Islet of Langerhans (tissue), 1 donor: Measurements from ENCODE around the gene RRBP1.
"Not testable (repeated sequence)": the region's sequence is repeated elsewhere in the genome, so short reads cannot be mapped to it uniquely, and the experiment has no call there.

Source experiments
- FAIRE-seq: peaks from one replicate; lab custom pipeline; 2011; peaks lifted over from hg19 to GRCh38; lab: Jason Lieb, UNC

The RRBP1 gene

GRCh38 chr20:17708675-17709360 lies 26.8 kb upstream of the RRBP1 start:
- no peak for FAIRE-seq

DNA sequence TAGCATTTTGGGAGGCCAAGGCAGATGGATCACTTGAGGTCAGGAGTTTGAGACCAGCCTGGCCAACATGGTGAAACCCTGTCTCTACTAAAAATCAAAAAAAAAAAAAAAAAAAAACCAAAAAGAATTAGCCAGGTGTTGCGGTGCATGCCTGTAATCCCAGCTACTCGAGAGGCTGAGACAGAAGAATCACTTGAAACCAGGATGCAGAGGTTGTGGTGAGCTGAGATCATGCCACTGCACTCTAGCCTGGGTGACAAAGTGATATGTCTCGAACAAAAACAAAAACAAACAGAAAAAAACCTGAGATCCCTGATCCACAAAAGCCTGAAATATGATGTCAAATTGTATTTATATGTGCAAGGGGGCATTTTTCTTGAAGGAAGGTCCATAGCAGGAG lies 25.9 kb upstream of the RRBP1 start:
- FAIRE-seq = not testable (repeated sequence)

- no peak for FAIRE-seq
Measured at GRCh38 chr20:17706632-17707031, 24.6 kb upstream of the RRBP1 start.

DNA sequence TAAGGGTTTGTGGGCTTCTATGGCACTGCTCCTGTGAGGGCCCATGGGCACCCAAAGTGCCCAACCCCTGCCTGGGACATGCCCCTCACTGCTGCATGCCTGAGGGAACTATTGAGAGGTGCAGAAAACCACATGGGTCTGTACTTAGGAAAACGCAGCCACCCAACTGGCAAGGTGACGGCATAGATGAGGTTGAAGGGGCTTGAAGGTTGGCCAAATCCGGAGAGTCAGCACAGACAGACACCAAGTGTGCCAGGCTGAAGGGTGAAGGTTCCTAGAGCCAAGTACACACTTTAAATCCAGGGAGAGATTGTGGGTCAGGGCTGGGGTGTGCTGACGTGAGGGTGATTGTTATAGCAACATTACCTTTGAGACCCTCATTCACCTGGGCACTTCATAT lies 23.9 kb upstream of the RRBP1 start:
- no peak for FAIRE-seq

DNA sequence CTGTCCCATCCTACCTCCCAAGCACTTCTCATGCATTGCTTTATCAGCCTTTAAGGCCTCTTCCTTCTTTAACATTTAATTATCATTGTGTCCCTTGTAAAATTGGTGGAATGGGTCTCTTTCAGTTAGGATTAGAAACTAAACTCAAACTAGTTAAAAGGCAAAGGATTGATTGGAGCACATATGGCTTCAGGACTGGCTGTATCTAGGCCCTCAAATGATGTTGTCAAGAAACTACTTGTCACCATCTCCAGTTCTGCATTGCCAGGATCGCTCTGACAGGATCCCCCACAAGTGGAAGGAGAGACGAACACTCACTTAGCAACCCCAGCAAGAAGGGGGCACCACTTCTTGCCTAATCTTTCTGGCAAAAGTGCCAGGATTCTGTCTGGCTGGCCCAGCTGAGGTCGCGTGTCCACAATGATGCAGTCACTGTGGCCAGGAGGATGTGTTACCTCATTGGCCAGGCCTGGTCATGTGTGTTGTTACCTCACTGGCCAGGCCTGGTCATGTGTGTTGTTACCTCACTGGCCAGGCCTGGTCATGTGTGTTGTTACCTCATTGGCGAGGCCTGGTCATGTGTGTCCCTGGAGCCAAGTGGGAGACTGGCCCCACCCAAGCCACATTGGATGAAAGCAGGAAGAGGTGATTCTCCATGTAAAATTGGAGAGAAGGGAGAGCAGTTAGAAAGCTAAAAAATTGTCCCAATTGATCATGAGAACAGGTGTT lies 22.7 kb upstream of the RRBP1 start:
- FAIRE-seq = no peak

DNA sequence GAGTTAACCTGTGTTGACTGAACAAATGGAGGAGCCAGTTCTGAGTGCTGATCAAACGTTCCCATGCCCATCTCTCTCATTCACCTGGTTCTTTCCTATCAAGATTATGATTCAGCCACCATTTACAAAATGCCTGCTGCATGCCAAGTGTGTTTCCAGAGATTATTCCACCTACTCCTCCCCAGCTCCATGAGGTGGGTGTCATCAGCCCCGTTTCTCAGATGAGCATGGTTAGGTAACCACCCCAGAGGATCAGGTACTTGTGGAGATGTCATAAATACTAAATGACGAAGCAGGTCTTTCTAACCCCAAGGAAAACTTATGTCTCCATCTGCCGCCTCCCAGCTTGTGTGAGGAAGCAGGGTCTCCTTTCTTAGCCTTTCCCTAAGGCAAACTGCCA lies 19.8 kb upstream of the RRBP1 start:
- FAIRE-seq = no peak

DNA sequence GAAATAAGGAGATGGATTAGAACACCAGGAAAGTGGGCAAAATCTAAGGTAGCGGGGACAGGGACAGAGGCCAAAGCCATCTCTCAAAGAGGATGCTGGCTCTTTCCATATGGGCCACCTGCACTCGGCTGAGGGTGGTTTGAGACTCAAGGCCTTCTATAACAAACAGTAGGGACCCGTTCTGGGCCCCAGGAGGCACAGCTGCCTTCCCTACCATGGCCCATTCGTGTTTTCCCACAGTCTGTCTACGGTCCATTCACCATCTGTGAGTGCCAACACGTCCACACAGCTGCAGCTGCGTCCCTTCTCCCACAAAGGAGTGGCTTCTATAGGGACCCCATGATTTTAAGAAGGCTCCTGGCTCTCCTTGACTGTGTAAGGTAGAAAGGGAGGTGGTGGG lies 18.6 kb upstream of the RRBP1 start:
- FAIRE-seq = no peak

DNA sequence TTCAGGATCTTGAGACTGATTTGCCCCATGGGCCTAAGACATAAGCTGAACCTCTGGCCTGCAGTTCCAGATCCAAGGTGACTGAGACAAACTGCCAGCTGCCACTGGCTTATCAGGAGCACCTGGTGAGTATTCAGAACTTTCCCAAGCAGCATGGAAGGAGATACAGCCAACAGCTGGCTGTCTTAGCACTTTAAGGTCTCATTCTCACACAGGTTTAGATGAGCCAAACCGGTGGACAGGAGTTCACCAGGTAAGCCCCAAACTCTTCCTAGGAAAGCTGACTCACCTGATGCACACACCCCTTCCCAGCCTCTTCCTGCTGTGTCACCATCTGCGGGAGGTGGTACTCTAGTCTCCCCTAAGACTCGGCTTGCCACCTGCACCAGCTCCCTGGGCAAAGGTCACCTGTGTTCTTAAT lies 17.9 kb upstream of the RRBP1 start, which contains the start of gene BANF2:
Gene BANF2 (plus strand): TSS at position 36 of the 421 bp plus-strand sequence. CDS start 25,060 bp downstream, outside the sequence.
- FAIRE-seq = no peak

DNA sequence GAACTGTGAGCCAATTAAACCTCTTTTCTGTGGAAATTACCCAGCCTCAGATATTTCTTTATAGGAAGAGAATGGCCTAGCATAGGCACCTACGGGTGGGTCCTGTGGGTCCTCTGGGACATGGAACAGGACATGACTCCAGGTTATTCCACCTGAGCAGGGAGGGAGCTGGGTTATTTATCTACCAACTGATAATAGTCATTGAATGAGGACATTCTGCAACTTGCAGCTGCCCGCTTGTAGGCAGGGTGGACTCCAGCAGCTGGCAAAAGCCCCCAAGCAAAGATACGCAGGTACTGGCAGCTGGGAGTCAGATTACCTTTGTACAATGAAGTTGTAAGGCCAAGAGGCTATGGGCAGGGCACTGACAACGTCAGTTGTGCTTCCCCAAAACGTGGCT lies 16.3 kb upstream of the RRBP1 start:
- no peak for FAIRE-seq

DNA sequence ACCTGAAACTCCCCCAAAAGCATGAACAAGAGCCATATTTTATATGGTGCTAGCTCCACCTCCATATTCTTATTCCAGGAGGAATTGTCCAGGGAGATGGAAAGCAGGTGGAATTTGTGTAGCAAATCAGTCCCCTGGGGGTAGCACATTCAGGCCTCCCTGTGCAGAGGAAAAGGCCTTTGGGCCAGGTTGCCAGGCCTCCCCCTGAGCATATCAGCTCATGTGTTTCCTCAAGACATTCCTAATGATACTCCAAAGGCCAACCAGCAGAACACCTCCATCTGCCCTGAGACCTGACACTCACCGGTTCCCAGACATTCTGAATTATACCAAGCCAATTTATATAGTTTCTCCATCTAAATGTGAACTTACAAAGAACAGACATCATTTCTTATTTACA lies 15.1 kb upstream of the RRBP1 start:
- no peak for FAIRE-seq

DNA sequence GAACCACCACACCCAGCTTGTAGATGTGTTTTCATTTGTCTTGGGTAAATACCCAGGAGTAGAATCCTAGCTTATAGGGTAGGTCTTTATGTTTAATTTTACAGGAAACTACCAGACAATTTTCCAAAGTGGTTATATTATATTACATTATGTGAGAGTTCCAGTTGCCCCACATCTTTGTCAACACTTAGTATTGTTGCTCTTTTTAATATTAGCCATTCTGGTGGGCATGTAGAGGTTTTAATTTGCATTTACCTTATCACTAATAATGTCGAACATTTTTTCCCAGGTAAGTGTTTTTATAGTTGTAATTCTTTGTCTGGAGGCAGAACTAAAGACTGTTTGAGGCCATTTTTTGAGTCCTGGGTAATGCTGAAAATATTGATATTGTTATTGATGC lies 14.2 kb upstream of the RRBP1 start:
- no peak for FAIRE-seq

DNA sequence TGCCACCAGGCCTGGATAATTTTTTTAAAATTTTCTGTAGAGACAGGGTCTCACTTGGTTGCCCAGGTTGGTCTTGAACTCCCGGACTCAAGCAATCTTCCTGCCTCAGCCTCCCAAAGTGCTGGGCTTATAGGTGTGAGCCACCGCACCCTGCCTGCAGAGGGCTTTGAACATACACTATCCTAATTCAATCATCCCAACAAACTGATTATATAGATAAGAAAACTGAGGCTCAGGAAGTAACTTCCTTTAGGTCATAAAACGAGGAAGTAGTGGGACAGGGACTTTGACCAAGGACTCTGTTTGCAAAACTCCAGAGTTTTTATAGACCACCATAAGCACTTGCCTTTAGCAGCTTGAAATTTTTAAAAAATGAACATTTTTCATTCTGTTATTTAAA lies 12.7 kb upstream of the RRBP1 start:
- no peak for FAIRE-seq

DNA sequence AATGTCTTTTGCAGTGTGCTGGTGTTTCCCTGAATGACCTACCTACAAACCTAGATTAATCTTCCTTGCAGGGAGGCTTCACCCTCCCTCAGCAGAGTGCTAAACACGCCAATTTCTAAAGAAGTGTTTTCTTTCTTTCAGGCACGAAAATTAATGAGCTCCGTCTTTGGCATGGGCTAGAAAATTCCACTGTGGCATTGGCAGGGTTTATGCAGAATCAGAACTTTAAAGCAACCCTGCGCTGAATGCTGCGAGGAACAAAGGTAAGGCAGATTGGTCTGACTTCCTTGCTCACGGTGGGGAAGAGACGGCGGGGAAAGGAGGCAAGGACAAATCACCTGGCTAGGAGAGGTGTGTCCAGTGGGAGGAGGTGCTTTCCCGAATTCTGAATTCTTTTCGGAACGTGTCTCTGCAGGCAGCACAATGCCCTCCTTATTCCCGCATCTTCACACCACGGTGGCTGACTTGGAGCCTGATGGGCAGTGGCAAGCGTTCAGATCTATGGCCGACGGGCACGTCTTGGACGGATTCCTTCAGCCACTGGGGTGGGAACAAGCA lies 11.5 kb upstream of the RRBP1 start:
- FAIRE-seq = no peak

GRCh38 chr20:17691758-17692157 lies 9.7 kb upstream of the RRBP1 start:
- FAIRE-seq = no peak

DNA sequence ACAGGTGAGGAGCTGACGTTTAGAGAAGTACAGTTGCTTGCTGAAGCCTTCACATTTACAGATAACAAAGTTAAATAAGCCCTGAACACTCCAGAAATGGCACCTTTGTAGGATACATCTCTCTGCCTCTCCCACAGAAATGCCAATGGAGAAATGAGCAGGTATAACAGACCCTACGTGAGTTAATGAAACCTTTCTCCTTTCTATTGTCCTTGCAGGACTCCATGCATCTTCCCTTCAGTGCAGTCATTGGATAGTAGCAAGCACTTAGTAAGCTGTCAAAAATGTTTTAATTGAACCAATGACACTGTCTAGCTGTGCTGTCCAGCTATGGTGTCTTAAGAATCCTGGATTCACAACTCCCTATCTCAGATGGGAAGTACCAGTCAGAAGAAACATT lies 8.1 kb upstream of the RRBP1 start:
- FAIRE-seq = no peak

DNA sequence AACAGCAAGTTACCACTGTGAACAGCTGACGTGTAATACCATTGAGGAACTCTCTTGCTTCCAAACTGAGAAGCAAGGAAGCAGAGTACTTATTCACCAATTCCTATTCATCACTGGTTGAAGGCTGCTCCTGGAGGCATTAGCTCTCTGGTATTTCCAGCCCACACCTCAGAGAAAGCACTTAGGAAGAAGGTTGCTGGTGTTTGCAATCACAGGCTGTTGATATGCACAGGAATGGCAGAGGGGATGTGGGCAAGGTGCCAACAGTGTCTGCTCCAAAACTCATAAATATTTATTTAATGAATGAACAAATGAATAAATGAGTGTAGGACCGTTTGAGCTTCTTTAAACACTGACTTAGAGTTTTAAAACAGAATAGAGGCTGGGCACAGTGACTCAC lies 6.9 kb upstream of the RRBP1 start:
- no peak for FAIRE-seq

DNA sequence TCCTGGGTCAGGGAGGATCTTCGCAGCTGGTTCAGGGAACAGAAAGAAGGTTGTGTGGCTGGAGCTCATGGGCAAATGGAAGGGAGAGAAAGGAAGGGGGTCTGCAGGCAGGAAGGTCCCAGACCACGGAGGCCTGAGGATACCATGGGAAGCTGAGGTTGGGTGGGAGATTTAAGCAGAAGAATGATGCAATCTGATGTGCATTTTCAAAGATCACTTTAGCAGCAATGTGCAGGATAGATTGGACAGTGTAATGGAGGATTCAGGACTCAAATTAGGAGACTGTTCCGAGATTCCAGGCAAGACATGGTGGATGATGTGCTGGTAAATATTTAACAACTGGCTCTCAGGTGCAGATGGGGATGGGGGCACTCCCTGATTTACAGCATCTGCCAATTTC lies 5.8 kb upstream of the RRBP1 start:
- no peak for FAIRE-seq

DNA sequence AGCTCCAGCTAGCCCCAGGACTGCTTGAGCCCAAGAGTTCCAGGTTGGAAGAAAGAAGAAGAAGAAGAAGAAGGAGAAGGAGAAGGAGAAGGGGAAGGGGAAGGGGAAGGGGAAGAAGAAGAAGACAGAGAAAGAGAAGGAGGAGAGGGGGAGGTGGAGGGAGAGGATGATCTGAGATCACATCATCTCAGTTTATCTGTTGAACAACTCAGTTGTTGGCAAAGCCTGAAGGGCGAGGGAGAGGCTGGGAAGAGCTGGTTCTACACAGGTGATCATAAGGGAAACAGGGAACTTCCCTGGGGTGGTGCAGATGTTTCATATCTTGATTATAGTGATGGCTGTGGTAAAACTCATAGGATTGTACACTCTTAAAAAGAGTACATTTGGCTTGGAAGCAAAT lies 3.1 kb upstream of the RRBP1 start:
- no peak for FAIRE-seq

DNA sequence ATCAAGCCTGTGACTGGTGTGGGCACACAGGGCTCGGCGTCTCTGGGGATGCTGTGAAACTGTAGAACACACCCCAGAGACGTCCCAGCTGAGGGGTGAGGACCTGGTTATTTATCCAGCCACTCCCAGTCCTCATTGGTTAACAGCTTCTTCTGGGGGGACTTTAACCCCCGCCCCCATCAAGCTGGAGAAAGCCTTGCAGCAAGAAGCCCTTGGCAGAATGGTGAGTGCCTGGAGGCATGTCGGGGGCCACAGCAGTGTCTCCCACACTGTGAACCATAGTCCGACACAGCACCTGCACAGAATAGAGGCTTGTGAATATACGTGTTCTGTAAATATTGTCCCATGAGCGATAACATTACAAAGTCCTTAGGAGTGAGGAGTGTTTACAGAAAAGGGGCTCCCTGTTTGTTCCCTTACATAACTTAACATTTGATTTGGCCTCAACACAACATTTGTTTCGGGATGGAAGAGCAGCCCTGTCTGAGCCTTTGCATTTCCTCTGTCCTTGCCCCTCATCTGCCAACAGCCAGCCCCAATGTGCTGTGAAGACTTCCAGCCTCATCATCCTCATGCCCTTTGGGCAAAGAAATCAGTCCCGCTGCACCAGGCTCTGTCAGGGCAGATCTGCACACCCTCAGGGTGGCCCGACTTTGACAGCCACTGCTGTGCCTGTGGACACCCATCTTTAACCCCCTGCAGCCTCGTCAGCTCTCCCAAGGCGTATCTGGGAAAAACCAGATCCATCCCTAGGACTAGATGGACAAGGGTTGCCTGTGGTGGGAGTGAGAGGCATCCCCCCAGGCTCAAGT lies 2.2 kb upstream of the RRBP1 start:
- no peak for FAIRE-seq

GRCh38 chr20:17683218-17684076 lies 1.4 kb upstream of the RRBP1 start:
- FAIRE-seq = no peak

DNA sequence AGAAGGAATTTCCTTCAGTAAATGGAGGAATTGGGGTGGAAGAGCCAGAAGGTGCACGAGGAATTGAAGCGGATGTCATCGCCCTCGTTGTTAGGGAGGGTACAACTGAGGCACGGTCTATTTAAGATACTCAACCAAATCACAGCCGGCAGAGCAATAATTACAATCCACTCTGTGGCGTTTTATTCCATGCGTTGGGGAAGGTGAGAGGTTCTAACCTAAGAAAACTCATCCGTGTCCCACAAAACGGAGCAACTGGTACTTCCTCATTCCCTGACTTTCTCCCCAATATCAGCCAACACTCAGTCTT lies 802 bp upstream of the RRBP1 start:
- FAIRE-seq = no peak

GRCh38 chr20:17681726-17682102 lies 328 bp downstream of the RRBP1 start:
- FAIRE-seq = no peak
